H1 (cell line): ENCODE results near the gene LOXL1. TPM values are rescaled to one million over a fixed set of nuclear protein-coding genes. Genes with fewer than 3 reads are reported as not detected.

Experiments used
- CEBPB ChIP-seq: IDR thresholded peaks from 2 replicates; pipeline ENCODE4 v1.6.1; 2012; ENCODE audit warnings: low read depth, low read length
- CHD1 ChIP-seq: IDR thresholded peaks from 2 replicates; pipeline ENCODE4 v1.6.1; 2012; ENCODE audit warnings: low read depth, low read length, improper control_type of control experiment
- CTCF ChIP-seq, 3 experiments: IDR thresholded peaks; 1 replicate in 2 of 3; 2 replicates in 1 of 3; pipeline versions ENCODE4 v1.5.1 to v1.6.1; 2011; ENCODE audit warnings: low read length in 3 of 3, mild to moderate bottlenecking in 3 of 3, inconsistent platforms in 2 of 3, low read depth in 1 of 3, moderate library complexity in 1 of 3; ENCODE audit not compliant: insufficient read depth in 1 of 3; ENCODE audit errors: control extremely low read depth in 1 of 3
- EGR1 ChIP-seq: IDR thresholded peaks from 2 replicates; pipeline ENCODE4 v1.6.1; 2011; ENCODE audit warnings: low read depth, low read length, borderline replicate concordance
- EZH2 ChIP-seq: fragments of 200-600 bp; sonication (generic); IDR thresholded peaks from 2 replicates; pipeline ENCODE4 v1.7.1; 2012; ENCODE audit warnings: low read depth, mild to moderate bottlenecking, moderate library complexity, low read length, inconsistent platforms; ENCODE audit not compliant: severe bottlenecking
- HDAC2 ChIP-seq, 2 experiments: fragments of 300-600 bp in 1 of 2; sonication (generic) in 1 of 2; IDR thresholded peaks; 2 replicates each; pipeline ENCODE4 v1.6.1; 2011 to 2012; ENCODE audit warnings: low read depth in 2 of 2, low read length in 2 of 2, mild to moderate bottlenecking in 2 of 2, moderate library complexity in 2 of 2, borderline replicate concordance in 1 of 2, inconsistent platforms in 1 of 2
- KDM4A ChIP-seq: IDR thresholded peaks from one replicate; pipeline ENCODE4 v1.7.1; 2012; ENCODE audit warnings: low read depth, mild to moderate bottlenecking, moderate library complexity, low read length, inconsistent platforms; ENCODE audit not compliant: severe bottlenecking
- MAX ChIP-seq: IDR thresholded peaks from 2 replicates; pipeline ENCODE4 v1.6.1; 2012; ENCODE audit warnings: inconsistent platforms
- PHF8 ChIP-seq: fragments of 200-600 bp; sonication (generic); conservative IDR thresholded peaks from 2 replicates; pipeline ENCODE4 v1.7.1; 2012; ENCODE audit warnings: low read depth, mild to moderate bottlenecking, inconsistent platforms, low read length, moderate library complexity
- POLR2A ChIP-seq, 2 experiments: IDR thresholded peaks; 1 replicate in 1 of 2; 2 replicates in 1 of 2; pipeline ENCODE4 v1.6.1; 2011; ENCODE audit warnings: low read depth in 2 of 2, low read length in 2 of 2, mild to moderate bottlenecking in 2 of 2; ENCODE audit errors: control extremely low read depth in 1 of 2
- POLR2AphosphoS5 ChIP-seq: IDR thresholded peaks from 2 replicates; pipeline ENCODE4 v1.6.1; 2011; ENCODE audit warnings: low read depth, low read length
- POU5F1 ChIP-seq: IDR thresholded peaks from 2 replicates; pipeline ENCODE4 v1.6.1; 2011; ENCODE audit warnings: low read depth, mild to moderate bottlenecking, low read length, moderate library complexity
- RNF2 ChIP-seq: fragments of 200-900, 300-1000 bp; sonication (generic); IDR thresholded peaks from 2 replicates; pipeline ENCODE4 v1.7.1; 2016; ENCODE audit warnings: borderline replicate concordance, low read depth, mild to moderate bottlenecking, antibody characterized with exemption, low read length; ENCODE audit not compliant: poor library complexity, severe bottlenecking; ENCODE audit errors: missing control alignments
- RXRA ChIP-seq: IDR thresholded peaks from 2 replicates; pipeline ENCODE4 v1.6.1; 2011; ENCODE audit warnings: low read depth, mild to moderate bottlenecking, low read length, moderate library complexity; ENCODE audit not compliant: insufficient read depth
- SIN3A ChIP-seq, 2 experiments: IDR thresholded peaks in 1 of 2; conservative IDR thresholded peaks in 1 of 2; 2 replicates each; pipeline ENCODE4 v1.6.1; 2011 to 2012; ENCODE audit warnings: low read length in 2 of 2, improper control_type of control experiment in 1 of 2, low read depth in 1 of 2, mild to moderate bottlenecking in 1 of 2
- SIRT6 ChIP-seq: IDR thresholded peaks from one replicate; pipeline ENCODE4 v1.7.1; 2012; ENCODE audit warnings: low read length, inconsistent platforms
- TAF1 ChIP-seq: IDR thresholded peaks from 2 replicates; pipeline ENCODE4 v1.6.1; 2011; ENCODE audit warnings: mild to moderate bottlenecking, low read depth, low read length
- TAF7 ChIP-seq: optimal IDR thresholded peaks from 2 replicates; pipeline ENCODE3; 2011; ENCODE audit warnings: low read depth, mild to moderate bottlenecking, inconsistent platforms, low read length, moderate library complexity, borderline replicate concordance
- ZNF274 ChIP-seq: IDR thresholded peaks from 2 replicates; pipeline ENCODE4 v1.7.0; 2012; ENCODE audit warnings: low read length, borderline replicate concordance; ENCODE audit errors: extremely low read depth
- polyA plus RNA-seq, 7 experiments: library from polyadenylated mRNA; depleted of rRNA in 3 of 7; stranded (reverse) in 5 of 7; unstranded in 2 of 7; fragments of >200 nt in 5 of 7; fragments of 200-250 nt in 2 of 7; gene quantifications; 1 replicate in 5 of 7; 2 replicates in 1 of 7; 4 replicates in 1 of 7; pipeline versions ENCODE4 v1.2.1 to v1.2.3, GENCODE V29; 2011 to 2013; ENCODE audit warnings: missing spikeins in 2 of 7, mixed read lengths in 2 of 7
- total RNA-seq: library from RNA; stranded (reverse); fragmentation: NEBNext Ultra II Directional; extraction: Animal tissue kit (Norgen Biotek cat#: 25700); gene quantifications from 2 replicates; pipeline ENCODE4 v1.2.1, GENCODE V29; 2021
- TF ChIP-seq, protein P1 (sequence below): IDR thresholded peaks from 2 replicates; pipeline ENCODE4 v1.6.1; 2012; ENCODE audit warnings: low read length, inconsistent platforms

Gene LOXL1
- total and polyA plus RNA-seq, 2 of the 8 experiments (the other 6 are each of a cell fraction or from before 2014, with no cell fraction given) = 8.1 to 14.4 TPM

DNA sequence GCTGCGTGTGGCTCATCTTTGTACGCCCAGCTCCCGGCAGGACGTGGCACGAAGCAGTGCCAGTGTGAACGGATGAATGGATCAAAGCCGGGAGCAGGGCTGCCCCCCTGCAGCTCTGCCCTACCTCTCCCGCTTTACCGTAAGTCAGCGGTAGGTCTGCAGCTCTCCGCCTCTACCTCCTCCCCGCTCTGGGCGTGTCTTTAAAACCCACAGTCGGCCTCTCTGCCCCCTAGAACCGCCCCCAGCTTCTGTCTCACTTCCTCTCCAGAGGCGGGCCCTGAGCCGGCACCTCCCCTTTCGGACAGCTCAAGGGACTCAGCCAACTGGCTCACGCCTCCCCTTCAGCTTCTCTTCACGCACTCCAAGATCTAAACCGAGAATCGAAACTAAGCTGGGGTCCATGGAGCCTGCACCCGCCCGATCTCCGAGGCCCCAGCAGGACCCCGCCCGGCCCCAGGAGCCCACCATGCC lies 68.2 kb downstream of the LOXL1 start, which contains the start of gene PML (continued):
- TF ChIP-seq, protein P1, sequence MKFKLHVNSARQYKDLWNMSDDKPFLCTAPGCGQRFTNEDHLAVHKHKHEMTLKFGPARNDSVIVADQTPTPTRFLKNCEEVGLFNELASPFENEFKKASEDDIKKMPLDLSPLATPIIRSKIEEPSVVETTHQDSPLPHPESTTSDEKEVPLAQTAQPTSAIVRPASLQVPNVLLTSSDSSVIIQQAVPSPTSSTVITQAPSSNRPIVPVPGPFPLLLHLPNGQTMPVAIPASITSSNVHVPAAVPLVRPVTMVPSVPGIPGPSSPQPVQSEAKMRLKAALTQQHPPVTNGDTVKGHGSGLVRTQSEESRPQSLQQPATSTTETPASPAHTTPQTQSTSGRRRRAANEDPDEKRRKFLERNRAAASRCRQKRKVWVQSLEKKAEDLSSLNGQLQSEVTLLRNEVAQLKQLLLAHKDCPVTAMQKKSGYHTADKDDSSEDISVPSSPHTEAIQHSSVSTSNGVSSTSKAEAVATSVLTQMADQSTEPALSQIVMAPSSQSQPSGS = no peak
- TF ChIP-seq CTCF (IDR thresholded peaks at IDR 0.05; ENCODE audit: control extremely low read depth in 1 of 3, insufficient read depth in 1 of 3, low read depth in 1 of 3, low read length in 3 of 3) = no peak
- no peak for TF ChIP-seq ZNF274
- TF ChIP-seq CEBPB = no peak
- TF ChIP-seq POU5F1 = no peak
- TF ChIP-seq KDM4A = peak; percentile 2
- TF ChIP-seq POLR2AphosphoS5 = peak; percentile 50
- no peak; the same call in 1 of the 2 replicates for TF ChIP-seq EGR1
- TF ChIP-seq SIN3A (conservative IDR thresholded peaks at IDR 0.05 in 1 of 2, IDR thresholded peaks at IDR 0.05 in 1 of 2; ENCODE audit: low read depth in 1 of 2, low read length in 2 of 2) = 0 out of 4 replicates have a peak, but pooled peaks of 1 of the 2 experiments have one; percentile 40
- no peak for TF ChIP-seq SIRT6
- no peak for TF ChIP-seq CHD1
- TF ChIP-seq RXRA = no peak
- no peak for TF ChIP-seq TAF7
- no peak for TF ChIP-seq EZH2
- TF ChIP-seq RNF2 = no peak
- TF ChIP-seq POLR2A (IDR thresholded peaks at IDR 0.05; ENCODE audit: control extremely low read depth in 1 of 2, low read depth in 2 of 2, low read length in 2 of 2) = peak in 1 of 2 experiments; percentile 67; a peak in 1 of 3 replicates
- TF ChIP-seq HDAC2 (IDR thresholded peaks at IDR 0.05; ENCODE audit: borderline replicate concordance in 1 of 2, low read depth in 2 of 2, low read length in 2 of 2) = no peak
- TF ChIP-seq TAF1 = peak; percentile 40; the same call in 1 of the 2 replicates
- TF ChIP-seq PHF8 = no peak
- no peak for TF ChIP-seq MAX
